C4-2B (cell line): ENCODE data around the gene TNS3.

Experiments
- CTCF ChIP-seq: fragments of 450-650 bp; conservative IDR thresholded peaks from 2 replicates; pipeline ENCODE4 v1.5.1; 2017; ENCODE audit warnings: mild to moderate bottlenecking
- ZFX ChIP-seq: fragments of 450-650 bp; IDR thresholded peaks from 2 replicates; pipeline ENCODE4 v1.6.1; 2017

DNA sequence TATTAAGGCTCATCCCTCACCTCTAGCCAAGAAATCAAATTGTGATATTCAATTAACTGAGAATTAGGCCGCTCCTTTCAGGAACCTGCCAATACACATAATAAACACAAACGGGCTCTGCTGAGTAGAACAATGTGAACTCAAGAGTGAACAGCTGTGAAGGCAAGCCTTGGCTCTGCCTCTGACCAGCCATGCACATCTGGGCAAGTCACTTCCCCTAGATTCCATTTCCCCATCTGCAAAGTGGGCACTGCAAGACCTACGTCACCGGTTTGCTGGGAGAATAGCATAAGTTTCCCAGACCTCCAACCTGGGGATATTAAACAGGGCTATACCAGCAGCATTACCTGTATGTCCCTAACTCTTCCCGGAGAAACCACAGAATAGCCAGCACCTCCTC, 355.2 kb downstream of the TNS3 start:
- TF ChIP-seq CTCF (no peak), ZFX (no peak)
